Measurements from ENCODE around the gene KCNIP1. TPM values are rescaled to one million over a fixed set of nuclear protein-coding genes. Genes with fewer than 3 reads are reported as not detected.

KCNIP1 gene
- polyA plus RNA-seq, 1 of the 3 experiments (the other 2 are of a cell fraction), result 1.3 TPM

- Histone ChIP-seq H3K79me2 (ENCODE audit: insufficient read depth) (no peaks in the 10 kb centered on the region), H3K27me3 (ENCODE audit: insufficient read depth) (no peaks in the 10 kb centered on the region), H2AFZ (ENCODE audit: low read depth) (no peak overlapping the region), H3F3A (replicated peaks; ENCODE audit: insufficient read depth) (no peaks in the 10 kb centered on the region), H3K4me3 (ENCODE audit: low read depth in 2 of 2, low read length in 1 of 2) (no peak overlapping the region), H4K20me1 (ENCODE audit: insufficient read depth) (no peaks in the 10 kb centered on the region), H3K9me3 (no peaks in the 10 kb centered on the region), H3K36me3 (replicated peaks in 1 of 2; ENCODE audit: control insufficient read depth in 1 of 2, insufficient read depth in 2 of 2, low read length in 1 of 2) (no peaks in the 10 kb centered on the region), H3K4me2 (peak overlapping the region; percentile 7; the same call in 1 of the 2 replicates), H3K9ac (no peak overlapping the region), H3K27ac (ENCODE audit: low read depth in 2 of 2, low read length in 1 of 2) (peak overlapping the region in 1 of 2 experiments; percentile 44; a peak in 1 of 4 replicates), H3K9me2 (no peaks in the 10 kb centered on the region), H3K4me1 (ENCODE audit: control insufficient read depth in 1 of 2, insufficient read depth in 2 of 2, low read depth in 1 of 2, low read length in 1 of 2) (peaks cover 4 to 37% of the 10 kb centered on the region in 2 experiments; a peak in 2 of 4 replicates)
- peak; percentile 69 for DNase-seq
- ChIA-PET CTCF (interaction anchor here (1.0 to 27.0 kb wide), 8 partner anchors 10 to 187 kb away, joined by 3 to 614 read pairs (median 11); no protein-coding TSS in a partner anchor), POLR2A (no interaction called here)
- WGBS (ENCODE audit: low lambda C conversion rate), result 18% methylated on average over 5 of the region's 5 CpGs
- TF ChIP-seq TCF12 (IDR thresholded peaks at IDR 0.05), result peak; percentile 66
- no peak for TF ChIP-seq FOSL2 (IDR thresholded peaks at IDR 0.05; ENCODE audit: borderline replicate concordance, low read depth)
- peak; percentile 99 for TF ChIP-seq RCOR1 (IDR thresholded peaks at IDR 0.05; ENCODE audit: low read length)
- TF ChIP-seq CHD2 (IDR thresholded peaks at IDR 0.05; ENCODE audit: low read length, partially characterized antibody), result peak; percentile 9
- TF ChIP-seq REST (IDR thresholded peaks at IDR 0.05; ENCODE audit: low read depth, low read length), result no peak
- 0 out of 2 replicates have a peak, but pooled peaks have one; percentile 36 for TF ChIP-seq PBX3 (IDR thresholded peaks at IDR 0.05)
- TF ChIP-seq NFIC (IDR thresholded peaks at IDR 0.05; ENCODE audit: borderline replicate concordance), result peak; percentile 70; the same call in 1 of the 2 replicates
- peak; percentile 82 for TF ChIP-seq GATA2 (CRISPR knock-in tag; IDR thresholded peaks at IDR 0.05)
- no peak for TF ChIP-seq TAF1 (IDR thresholded peaks at IDR 0.05; ENCODE audit: borderline replicate concordance, low read depth, low read length)
- peak in 1 of 2 experiments; percentile 64; a peak in 2 of 4 replicates for TF ChIP-seq EP300 (IDR thresholded peaks at IDR 0.05; ENCODE audit: borderline replicate concordance in 1 of 2, low read depth in 1 of 2, low read length in 1 of 2)
- TF ChIP-seq FOXJ3 (CRISPR knock-in tag; IDR thresholded peaks at IDR 0.05), result no peak
- TF ChIP-seq FOXM1 (IDR thresholded peaks at IDR 0.05; ENCODE audit: low read depth), result no peak
- TF ChIP-seq ELF1 (IDR thresholded peaks at IDR 0.05), result no peak
Measured at GRCh38 chr5:170614065-170614490, 110.3 kb downstream of the KCNIP1 start.

- no peaks in the 10 kb centered on the region for H3K79me2 ChIP-seq (ENCODE audit: insufficient read depth)
- H3K4me1 ChIP-seq (ENCODE audit: control insufficient read depth in 1 of 2, insufficient read depth in 2 of 2, low read depth in 1 of 2, low read length in 1 of 2), result peaks cover 4 to 37% of the 10 kb centered on the region in 2 experiments; a peak in 2 of 4 replicates
- H3K27ac ChIP-seq (ENCODE audit: low read depth in 2 of 2, low read length in 1 of 2), result no peak overlapping the region; a peak in 2 of 4 replicates
- H3K27me3 ChIP-seq (ENCODE audit: insufficient read depth), result no peaks in the 10 kb centered on the region
- H3K4me2 ChIP-seq, result peak overlapping the region; percentile 7; the same call in 1 of the 2 replicates
- H3K36me3 ChIP-seq (replicated peaks in 1 of 2; ENCODE audit: control insufficient read depth in 1 of 2, insufficient read depth in 2 of 2, low read length in 1 of 2), result no peaks in the 10 kb centered on the region
- H3K4me3 ChIP-seq (ENCODE audit: low read depth in 2 of 2, low read length in 1 of 2), result no peak overlapping the region
- no peaks in the 10 kb centered on the region for H3F3A ChIP-seq (replicated peaks; ENCODE audit: insufficient read depth)
- DNase-seq, result no peak
- no peaks in the 10 kb centered on the region for H4K20me1 ChIP-seq (ENCODE audit: insufficient read depth)
- 24% methylated on average over 7 of the region's 7 CpGs for WGBS (ENCODE audit: low lambda C conversion rate)
- no peak overlapping the region for H3K9ac ChIP-seq
- H3K9me2 ChIP-seq, result no peaks in the 10 kb centered on the region
- H2AFZ ChIP-seq (ENCODE audit: low read depth), result no peak overlapping the region
- no peaks in the 10 kb centered on the region for H3K9me3 ChIP-seq
- POLR2A ChIA-PET, result no interaction called here
- CTCF ChIA-PET, result interaction anchor here (1.0 to 27.0 kb wide), 9 partner anchors 11 to 389 kb away, joined by 3 to 614 read pairs (median 4); no protein-coding TSS in a partner anchor
- peak; percentile 94 for TF ChIP-seq RXRA (IDR thresholded peaks at IDR 0.05; ENCODE audit: borderline replicate concordance, low read depth)
- no peak for TF ChIP-seq IRF3 (IDR thresholded peaks at IDR 0.05; ENCODE audit: low read depth, low read length)
- TF ChIP-seq TEAD4 (IDR thresholded peaks at IDR 0.05; ENCODE audit: borderline replicate concordance, insufficient read depth), result 0 out of 2 replicates have a peak, but pooled peaks have one; percentile 25
- no peak for TF ChIP-seq REST (IDR thresholded peaks at IDR 0.05; ENCODE audit: low read depth, low read length)
- peak; percentile 84 for TF ChIP-seq TCF12 (IDR thresholded peaks at IDR 0.05)
- TF ChIP-seq RCOR1 (IDR thresholded peaks at IDR 0.05; ENCODE audit: low read length), result 0 out of 2 replicates have a peak, but pooled peaks have one; percentile 30
Measured at GRCh38 chr5:170614720-170615119, 110.9 kb downstream of the KCNIP1 start.

All from SK-N-SH (cell line).